Gastroesophageal sphincter (tissue), 4 donors: Measurements from ENCODE around the gene CTTN. TPM values are rescaled to one million over a fixed set of nuclear protein-coding genes. Genes with fewer than 3 reads are reported as not detected.

ENCODE experiments used
- ATAC-seq: fragments of 150-250 bp; one replicate; pipeline ENCODE4 v1.9.1; 2016; ENCODE audit warnings: mild to moderate bottlenecking, moderate library complexity
- H3K27ac ChIP-seq, 4 donors: fragments of 200-600 bp; sonication (generic) in 3 of 4; 1 replicate in 3 of 4; 2 replicates in 1 of 4; pipeline ENCODE4 v1.5.1; 2016 to 2019
- H3K27me3 ChIP-seq: fragments of 200-600 bp; sonication (generic); one replicate; pipeline ENCODE4 v1.5.1; 2019
- H3K36me3 ChIP-seq, 2 donors: fragments of 200-600 bp; sonication (generic); one replicate each; pipeline ENCODE4 v1.5.1; 2019; ENCODE audit warnings: control low read depth in 1 of 2
- H3K4me1 ChIP-seq, 3 donors: fragments of 200-600 bp; sonication (generic); 1 replicate in 2 of 3; 2 replicates in 1 of 3; pipeline ENCODE4 v1.5.1; 2016 to 2019; ENCODE audit warnings: control low read depth in 2 of 3
- H3K4me3 ChIP-seq, 2 donors: fragments of 200-600 bp; sonication (generic); one replicate each; pipeline ENCODE4 v1.5.1; 2019; ENCODE audit warnings: mild to moderate bottlenecking in 1 of 2, moderate library complexity in 1 of 2
- H3K9me3 ChIP-seq, 3 donors: fragments of 200-600 bp; sonication (generic); one replicate each; pipeline ENCODE4 v1.5.1; 2017 to 2019; ENCODE audit warnings: control low read depth in 2 of 3
- CTCF ChIP-seq, 4 experiments: fragments of 200-600 bp in 2 of 4; fragments of 450-650 bp in 2 of 4; sonication (generic) in 1 of 4; IDR thresholded peaks; one replicate each; pipeline ENCODE4 v1.5.1; 2017 to 2019; ENCODE audit warnings: antibody characterized with exemption in 4 of 4, mild to moderate bottlenecking in 2 of 4, moderate library complexity in 2 of 4
- EP300 ChIP-seq: sonication (generic); formaldehyde crosslinking; IDR thresholded peaks from one replicate; pipeline ENCODE4 v1.6.1; 2017; ENCODE audit warnings: antibody characterized with exemption, mild to moderate bottlenecking
- POLR2A ChIP-seq, 2 donors: fragments of 450-650 bp; IDR thresholded peaks; one replicate each; pipeline ENCODE4 v1.6.1; 2017; ENCODE audit warnings: antibody characterized with exemption in 2 of 2, mild to moderate bottlenecking in 2 of 2, moderate library complexity in 1 of 2
- POLR2AphosphoS5 ChIP-seq: sonication (generic); formaldehyde crosslinking; IDR thresholded peaks from one replicate; pipeline ENCODE4 v1.6.1; 2017; ENCODE audit warnings: antibody characterized with exemption
- WGBS, 2 donors: methylation state at CpG; one replicate each; pipeline ENCODE4 v1.1.5; 2018; ENCODE audit warnings: low coverage in 1 of 2; 5-methylcytosine and 5-hydroxymethylcytosine counted together
- total RNA-seq, 4 donors: library from RNA; depleted of rRNA; stranded (reverse); fragments of >200 nt; gene quantifications; one replicate each; pipeline ENCODE4 v1.1.0, GENCODE V29; 2016

Gene CTTN
- total RNA-seq, 4 donors from 2014 or later = 164 to 316 (median 179) TPM

DNA sequence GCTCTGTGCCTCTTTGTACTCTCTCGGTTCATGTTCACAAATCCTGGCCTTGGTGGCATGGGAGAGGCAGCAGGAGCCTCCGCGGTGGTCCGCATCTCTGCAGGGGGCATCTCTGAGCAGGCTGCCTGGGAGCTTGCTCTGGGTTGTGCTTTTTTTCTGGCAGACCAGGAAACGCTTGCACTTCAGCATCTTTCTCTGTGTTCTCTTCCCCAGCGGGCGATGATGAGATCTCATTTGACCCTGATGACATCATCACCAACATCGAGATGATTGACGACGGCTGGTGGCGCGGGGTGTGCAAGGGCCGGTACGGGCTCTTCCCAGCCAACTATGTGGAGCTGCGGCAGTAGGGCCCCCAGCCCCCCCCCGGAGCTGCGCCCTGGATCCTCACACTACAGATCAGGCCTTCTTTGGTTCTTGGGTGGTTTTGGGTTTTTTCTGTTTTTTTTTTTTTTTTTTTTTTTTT is 36.5 kb downstream of the CTTN start:
- Histone ChIP-seq H3K4me3 (no peak overlapping the region), H3K36me3 (peaks cover 0 to 92% of the 10 kb centered on the region in 2 donors), H3K9me3 (no peaks in the 10 kb centered on the region), H3K27ac (no peak overlapping the region), H3K27me3 (no peaks in the 10 kb centered on the region), H3K4me1 (no peaks in the 10 kb centered on the region)
- no peak for ATAC-seq
- no peak for TF ChIP-seq CTCF (IDR thresholded peaks at IDR 0.05)
- TF ChIP-seq EP300 = no peak
- no peak for TF ChIP-seq POLR2AphosphoS5
- TF ChIP-seq POLR2A (IDR thresholded peaks at IDR 0.05) = no peak
- WGBS, 2 donors = 68 to 79% methylated on average over 8 to 13 of the region's 17 CpGs

- no peaks in the 10 kb centered on the region for H3K27me3 ChIP-seq
- no peak overlapping the region for H3K4me3 ChIP-seq
- WGBS, 2 donors = 100% methylated on average over 5 of the region's 13 CpGs; no CpG with 5 or more reads in 1 of the 2 donors
- H3K27ac ChIP-seq = no peak overlapping the region
- no peaks in the 10 kb centered on the region for H3K9me3 ChIP-seq
- TF ChIP-seq POLR2AphosphoS5 = no peak
- TF ChIP-seq CTCF (IDR thresholded peaks at IDR 0.05) = no peak
- TF ChIP-seq POLR2A (IDR thresholded peaks at IDR 0.05) = no peak
- TF ChIP-seq EP300 = no peak
- no peak for ATAC-seq
- no peaks in the 10 kb centered on the region for H3K4me1 ChIP-seq
- peaks cover 0 to 87% of the 10 kb centered on the region in 2 donors for H3K36me3 ChIP-seq
Observed at GRCh38 chr11:70435361-70435760, 37.0 kb downstream of the CTTN start.

GRCh38 chr11:70435765-70436500 is 37.6 kb downstream of the CTTN start:
- Histone ChIP-seq H3K36me3 (peaks cover 0 to 84% of the 10 kb centered on the region in 2 donors), H3K4me1 (no peaks in the 10 kb centered on the region), H3K27me3 (no peaks in the 10 kb centered on the region), H3K9me3 (no peaks in the 10 kb centered on the region), H3K4me3 (no peak overlapping the region), H3K27ac (no peak overlapping the region)
- no peak for TF ChIP-seq CTCF (IDR thresholded peaks at IDR 0.05)
- no peak for TF ChIP-seq EP300
- TF ChIP-seq POLR2A (IDR thresholded peaks at IDR 0.05) = no peak
- TF ChIP-seq POLR2AphosphoS5 = no peak
- no peak for ATAC-seq
- 85 to 100% methylated on average over 1 to 18 of the region's 24 CpGs for WGBS, 2 donors

DNA sequence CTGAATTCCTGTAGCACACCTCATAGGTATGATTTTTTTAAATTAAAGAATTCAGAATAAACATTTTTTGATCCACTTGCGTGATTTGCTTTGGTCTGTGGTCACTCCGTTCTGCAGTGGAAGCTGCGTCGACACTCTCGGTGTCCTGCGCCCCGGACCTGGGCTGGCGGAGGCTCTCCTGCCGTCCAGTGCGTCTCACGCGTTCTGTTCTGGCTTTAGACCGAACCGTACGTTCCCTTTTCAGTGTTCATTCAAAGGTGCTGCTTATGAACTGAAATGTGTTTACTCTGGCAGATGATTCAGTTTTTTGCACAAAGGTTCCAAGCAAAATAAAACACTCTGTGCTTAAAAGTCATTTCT is 38.2 kb downstream of the CTTN start:
- TF ChIP-seq CTCF (IDR thresholded peaks at IDR 0.05) (no peak), EP300 (no peak)

DNA sequence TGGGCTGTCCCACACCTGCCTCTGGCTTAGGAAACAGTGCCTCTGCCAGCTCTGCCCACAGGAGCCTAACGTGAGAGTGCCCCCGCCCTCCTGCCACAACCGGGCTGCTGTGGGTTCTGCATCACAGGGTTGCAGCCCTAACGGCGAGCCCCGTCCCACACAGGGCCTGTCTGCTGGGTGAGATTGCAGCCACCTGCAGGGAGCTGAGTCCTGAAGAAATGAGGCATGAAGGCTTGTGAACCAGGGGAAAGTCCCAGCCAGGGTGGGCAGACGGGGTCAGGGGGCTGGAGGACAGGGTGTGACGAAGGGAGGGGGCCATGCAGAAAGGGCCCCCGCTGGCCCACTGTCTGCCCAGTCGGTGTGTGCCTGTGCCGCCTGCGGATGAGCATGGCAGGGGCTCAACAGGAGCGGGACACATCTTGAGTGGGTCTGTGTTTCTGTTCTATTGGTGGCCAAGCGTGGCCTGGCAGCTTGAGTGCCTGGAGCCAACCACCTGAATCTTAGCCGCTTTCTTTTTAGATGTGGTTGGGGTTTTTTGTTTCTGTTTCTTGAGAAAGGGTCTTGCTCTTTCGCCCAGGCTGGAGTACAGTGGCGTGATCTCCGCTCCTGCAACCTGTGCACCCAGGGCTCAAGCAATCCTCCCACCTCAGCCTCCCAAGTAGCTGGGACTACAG is 38.9 kb downstream of the CTTN start:
- no peak for ATAC-seq
- no peaks in the 10 kb centered on the region for H3K4me1 ChIP-seq
- WGBS, 2 donors = 100% methylated on average over 4 of the region's 18 CpGs; no CpG with 5 or more reads in 1 of the 2 donors
- no peak overlapping the region for H3K27ac ChIP-seq
- peaks cover 0 to 70% of the 10 kb centered on the region in 2 donors for H3K36me3 ChIP-seq
- H3K27me3 ChIP-seq = no peaks in the 10 kb centered on the region
- H3K4me3 ChIP-seq = no peak overlapping the region
- TF ChIP-seq EP300 (no peak), POLR2AphosphoS5 (no peak), POLR2A (IDR thresholded peaks at IDR 0.05) (no peak), CTCF (IDR thresholded peaks at IDR 0.05) (no peak)
- no peaks in the 10 kb centered on the region for H3K9me3 ChIP-seq

More for the DNA sequence above, 38.2 kb downstream of the CTTN start:
- Histone ChIP-seq H3K27ac (no peak overlapping the region), H3K4me3 (no peak overlapping the region), H3K9me3 (no peaks in the 10 kb centered on the region), H3K4me1 (no peaks in the 10 kb centered on the region), H3K27me3 (no peaks in the 10 kb centered on the region), H3K36me3 (peaks cover 0 to 78% of the 10 kb centered on the region in 2 donors)
- no peak for ATAC-seq
- 82 to 91% methylated on average over 12 to 13 of the region's 15 CpGs for WGBS, 2 donors
